Islet precursor cell (in vitro differentiated cells): ENCODE results near the gene VTN.
A peak's percentile ranks its signal among the peaks of the same experiment; 100 is the strongest.

Source experiments
- DNase-seq: peaks from one replicate; pipeline ENCODE4 v3.0.0-alpha.2; 2018

Gene VTN

DNA sequence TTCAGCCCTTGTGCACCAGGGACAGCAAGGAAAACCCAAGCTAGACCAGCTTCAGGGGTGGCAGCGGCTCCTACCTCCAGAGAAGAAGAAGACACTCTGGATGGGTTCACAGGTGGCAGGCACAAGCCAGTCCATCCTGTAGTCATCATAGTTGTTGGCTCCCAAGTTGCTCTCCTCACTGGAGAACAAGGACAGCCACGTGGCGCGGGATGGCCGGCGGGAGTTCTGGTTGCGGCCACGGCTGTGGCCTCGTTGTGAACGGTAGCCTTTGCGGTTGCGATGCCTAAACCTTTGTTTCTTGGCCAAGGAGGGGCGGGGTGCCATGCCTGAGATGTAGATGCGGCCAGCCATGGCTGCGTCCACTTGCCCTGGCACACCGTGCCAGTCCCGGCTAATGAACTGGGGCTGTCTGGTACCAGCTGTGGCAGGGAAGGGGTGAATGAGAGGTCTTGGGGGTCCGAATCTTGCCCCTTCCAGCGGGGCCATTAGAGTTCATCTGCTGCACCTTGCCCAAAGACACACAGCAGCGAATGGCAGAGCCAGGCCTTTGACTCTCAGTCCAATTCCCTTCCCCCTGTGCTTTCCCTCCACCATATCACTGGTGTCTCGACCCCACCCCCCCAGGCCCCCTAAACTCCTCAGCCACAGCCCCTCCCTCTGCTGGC, 2.3 kb downstream of the VTN start:
- DNase-seq: peak; percentile 50

GRCh38 chr17:28366605-28367004, 3.5 kb downstream of the VTN start:
- peak; percentile 51 for DNase-seq

- no peak for DNase-seq
These were observed 4.6 kb downstream of the VTN start for GRCh38 chr17:28365487-28365886.

DNA sequence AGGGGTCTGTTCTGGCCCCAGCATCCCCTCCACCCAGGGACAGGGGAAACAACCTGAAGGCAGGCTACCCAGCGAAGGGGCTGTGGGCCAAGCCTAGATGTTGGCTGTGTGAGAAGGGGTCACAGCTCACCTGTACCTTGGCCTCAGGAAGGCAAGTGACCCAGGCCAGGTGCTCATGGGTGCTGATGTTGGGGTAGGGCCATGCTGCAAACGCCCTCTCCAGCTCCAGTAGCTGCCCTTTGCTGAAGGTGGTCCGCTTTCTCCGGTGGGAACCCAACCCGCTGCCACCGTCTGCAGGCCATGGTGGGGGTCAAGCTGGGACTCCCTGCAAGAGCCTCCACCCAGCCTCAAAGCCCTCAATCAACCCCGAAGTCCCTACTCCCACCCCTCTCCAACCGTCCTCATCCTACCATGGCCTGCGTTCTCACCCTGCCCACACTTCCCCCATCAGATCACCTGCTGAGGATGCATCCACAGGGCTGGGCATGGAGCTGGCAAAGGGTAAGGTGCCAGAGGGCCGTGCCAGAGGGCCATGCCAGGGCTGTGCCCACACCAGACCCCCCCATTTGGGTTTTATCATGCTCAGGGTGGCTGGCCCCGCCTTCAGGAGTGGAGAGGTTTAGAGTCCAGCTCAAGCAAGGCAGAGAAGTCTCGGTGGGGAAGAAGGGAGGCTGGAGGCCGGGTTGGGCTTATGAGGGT, 5.3 kb downstream of the VTN start, which contains the start of gene SEBOX:
TSS of gene SEBOX (minus strand) at position 535 of the 699 bp plus-strand sequence. CDS start at position 487, 48 bp downstream.
- peak; percentile 52 for DNase-seq

DNA sequence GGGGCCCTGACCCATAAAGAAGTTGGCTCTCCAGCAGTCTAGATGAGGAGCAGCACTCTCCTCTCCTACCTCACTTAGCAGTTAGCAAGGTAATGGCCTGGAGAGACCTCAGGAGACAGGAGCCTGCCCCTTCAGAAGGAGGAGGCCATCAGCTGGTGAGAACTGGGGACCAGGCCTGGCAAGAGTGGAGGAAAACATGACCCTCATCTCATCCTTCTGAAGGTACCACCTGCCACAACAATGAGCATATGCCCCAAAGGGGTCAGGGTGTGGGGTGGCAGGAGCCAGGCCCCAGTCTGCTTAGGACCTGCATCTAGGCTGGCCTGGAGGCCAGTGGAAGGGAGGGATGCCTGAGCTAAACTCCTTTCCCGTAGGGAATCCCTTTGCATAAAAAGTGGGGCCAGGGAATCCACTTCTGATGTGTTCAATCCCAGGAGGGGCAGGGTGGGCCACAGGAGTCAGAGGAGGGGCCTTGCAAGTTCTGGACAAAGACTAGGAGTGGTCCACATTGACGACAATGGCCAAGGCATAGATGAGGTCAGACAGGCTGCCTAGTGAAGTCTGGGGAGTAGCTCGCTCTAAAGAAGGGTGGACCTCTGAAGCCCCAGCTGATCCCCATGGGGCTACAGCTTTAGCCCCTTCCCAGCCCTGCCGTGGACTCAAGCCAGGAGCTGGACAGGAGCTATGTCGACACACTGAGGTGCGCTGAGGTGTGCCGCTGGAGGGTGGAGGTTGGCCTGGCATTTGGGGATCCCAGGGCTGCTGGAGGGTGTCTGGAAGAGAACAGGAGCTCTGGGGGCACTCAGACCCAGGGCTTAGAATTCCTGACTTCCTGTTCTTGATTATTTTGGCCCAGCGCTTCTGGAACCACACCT, 6.1 kb downstream of the VTN start:
- peak; percentile 51 for DNase-seq

GRCh38 chr17:28363186-28363585, 6.9 kb downstream of the VTN start:
- DNase-seq: no peak

DNA sequence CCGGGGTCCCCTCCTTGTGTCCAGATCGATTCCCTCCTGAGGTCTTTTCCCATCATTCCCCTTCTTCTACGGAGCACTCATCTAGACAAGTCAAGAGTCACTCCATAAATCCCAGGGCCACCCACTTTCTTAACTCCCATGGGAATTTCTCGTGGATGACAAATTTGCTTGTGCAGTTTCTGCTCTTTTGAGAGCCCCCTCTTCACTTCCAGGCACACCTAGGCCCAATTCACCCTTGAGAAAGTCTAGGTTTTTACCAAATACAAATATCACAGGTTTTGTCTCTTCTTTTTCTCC, 12.3 kb downstream of the VTN start:
- DNase-seq: no peak

- DNase-seq: peak; percentile 99
These were observed 12.8 kb downstream of the VTN start, which contains the start of gene POLDIP2 for GRCh38 chr17:28357061-28357900. TSS of gene POLDIP2 (minus strand) at chr17:28357527. CDS start at chr17:28357448, 79 bp downstream.

DNA sequence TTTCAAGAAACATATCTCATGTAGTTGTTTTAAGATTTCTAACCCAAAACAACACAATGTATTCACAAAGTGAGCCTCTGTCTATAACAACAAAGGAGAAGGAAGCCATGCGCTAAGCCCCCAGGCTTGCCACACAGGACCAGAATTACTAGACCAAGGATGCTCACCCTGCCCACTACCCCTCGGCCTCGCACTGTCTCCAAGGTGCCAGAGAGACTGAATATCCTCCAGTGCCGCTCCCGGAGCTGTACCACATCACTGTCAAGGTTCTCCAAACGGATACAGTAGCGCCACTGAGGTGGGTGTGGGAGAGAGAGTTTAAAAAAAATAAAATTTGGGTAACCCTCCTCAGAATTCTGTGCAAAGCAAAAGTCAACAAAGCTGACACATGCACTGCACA, 19.8 kb downstream of the VTN start:
- DNase-seq: no peak

DNA sequence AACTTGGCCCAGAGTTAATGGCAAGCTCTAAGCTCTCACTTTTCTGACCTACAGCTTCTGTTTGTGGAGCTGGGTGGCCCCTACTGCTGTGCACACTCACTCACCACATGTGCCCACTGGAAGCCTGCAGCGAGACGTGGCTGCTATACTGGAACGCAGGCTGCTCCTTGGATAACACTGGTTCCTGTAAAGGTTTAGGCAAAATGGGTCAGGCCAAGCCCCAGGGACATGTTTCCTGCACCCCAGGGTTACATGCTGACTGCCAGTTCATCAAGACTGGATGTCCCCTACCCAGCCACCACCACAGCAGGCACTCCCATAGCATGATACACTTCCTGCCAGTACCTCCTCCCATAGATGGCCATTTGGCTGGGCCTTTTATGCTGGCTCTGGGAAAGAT, 21.1 kb downstream of the VTN start:
- peak; percentile 52 for DNase-seq

- DNase-seq: peak; percentile 87
These were observed 22.7 kb downstream of the VTN start for GRCh38 chr17:28347261-28347891.

DNA sequence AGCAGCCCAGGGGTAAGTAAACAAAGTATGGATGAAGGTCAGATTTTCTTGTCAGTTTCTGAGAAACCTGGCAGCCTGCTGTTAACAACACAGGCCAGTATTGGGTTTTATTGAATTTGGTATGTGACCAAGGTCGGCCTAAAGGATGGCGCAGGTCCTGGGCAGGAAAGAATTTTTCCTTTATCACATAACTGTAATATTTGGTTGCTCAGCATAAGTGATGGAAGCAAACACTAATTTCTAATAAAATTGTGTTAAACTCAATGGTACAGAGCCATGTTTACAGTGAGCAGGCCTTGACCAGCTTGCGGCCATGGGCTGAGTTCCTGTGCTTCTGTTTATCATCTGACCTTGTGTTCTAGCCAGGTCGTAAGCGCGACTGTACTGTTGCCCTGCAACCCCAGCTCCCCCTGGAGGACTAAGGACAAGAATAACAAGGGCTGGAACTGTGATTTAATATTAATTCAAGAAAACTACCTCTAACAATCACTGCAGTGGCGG, 23.3 kb downstream of the VTN start:
- DNase-seq: peak; percentile 74

DNA sequence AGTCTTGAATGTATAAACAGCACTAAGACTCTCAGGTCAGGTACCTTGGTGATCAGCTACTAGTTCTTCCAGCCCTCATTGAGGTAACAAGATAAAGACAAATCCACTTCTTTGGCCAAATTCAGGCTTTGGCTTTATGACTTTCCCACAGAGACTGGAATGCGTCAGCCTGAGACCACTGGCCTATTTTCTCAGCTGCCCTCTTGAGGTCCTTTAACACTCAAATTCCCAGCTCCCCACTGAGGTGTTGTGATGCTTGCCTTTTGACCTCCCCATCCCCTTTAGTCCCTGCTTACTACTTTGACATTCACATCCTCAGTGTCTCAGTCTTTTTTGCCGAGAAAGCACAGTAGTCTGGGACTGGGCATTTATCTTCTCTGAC, 23.9 kb downstream of the VTN start:
- peak; percentile 45 for DNase-seq

GRCh38 chr17:28345419-28346198, 24.5 kb downstream of the VTN start:
- peak; percentile 53 for DNase-seq

GRCh38 chr17:28344435-28344901, 25.6 kb downstream of the VTN start:
- DNase-seq: peak; percentile 56

GRCh38 chr17:28344011-28344410, 26.1 kb downstream of the VTN start:
- DNase-seq: no peak

GRCh38 chr17:28343491-28343932, 26.6 kb downstream of the VTN start:
- DNase-seq: peak; percentile 49

DNA sequence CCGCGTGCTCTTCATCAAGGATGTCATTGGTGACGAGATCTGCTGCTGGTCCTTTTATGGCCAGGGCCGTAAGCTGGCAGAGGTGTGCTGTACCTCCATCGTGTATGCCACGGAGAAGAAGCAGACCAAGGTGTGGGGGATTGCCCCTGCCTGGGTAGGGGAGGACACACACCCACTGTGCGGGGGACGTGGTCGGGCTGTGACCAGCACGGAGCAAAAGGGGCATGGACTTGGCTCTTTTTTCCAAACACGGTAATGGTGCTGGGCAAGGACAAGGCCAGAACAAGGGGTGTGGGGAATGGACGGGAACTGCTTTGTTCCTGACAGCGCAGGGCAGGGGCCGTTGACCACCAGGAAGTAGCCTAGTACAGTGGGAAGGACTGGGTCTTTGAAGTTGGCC, 27.8 kb downstream of the VTN start:
- peak; percentile 39 for DNase-seq

DNA sequence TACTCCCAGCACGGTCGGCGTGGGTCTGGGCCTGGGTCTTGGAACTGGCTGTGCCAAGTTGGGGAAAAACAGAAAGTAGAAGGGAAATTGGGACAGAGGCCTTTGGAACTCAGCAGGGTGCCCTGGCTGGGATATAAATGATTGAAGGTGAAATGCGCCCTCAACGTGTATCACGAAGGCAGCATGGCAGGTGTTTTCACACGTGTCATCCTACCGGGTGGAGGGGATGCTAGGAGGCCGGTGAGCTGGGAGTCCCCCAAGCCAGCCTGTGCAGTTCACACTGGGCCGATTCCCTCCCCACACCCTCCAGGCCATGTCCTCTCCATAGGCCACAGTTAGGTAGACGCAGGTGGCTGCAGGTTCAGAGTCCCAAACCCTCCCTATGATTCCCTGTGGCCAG, 28.6 kb downstream of the VTN start:
- no peak for DNase-seq

DNA sequence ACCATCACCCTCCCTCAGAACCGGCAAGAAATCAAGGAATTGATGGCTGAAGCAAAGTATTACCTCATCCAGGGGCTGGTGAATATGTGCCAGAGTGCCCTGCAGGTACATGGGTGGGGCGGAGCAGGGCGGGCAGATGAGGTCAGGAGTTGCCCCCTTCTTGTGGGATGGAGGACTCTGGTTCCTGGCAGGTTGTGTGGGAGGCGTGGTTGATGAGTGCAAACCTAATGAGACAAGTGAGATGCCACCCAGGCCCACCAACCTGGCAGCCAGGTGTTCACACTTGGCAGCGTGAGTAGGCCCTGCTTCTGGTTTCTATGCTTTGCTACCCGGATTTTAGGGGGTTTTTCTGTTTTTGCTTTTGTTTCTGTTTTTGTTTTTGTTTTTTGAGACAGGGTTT, 29.7 kb downstream of the VTN start:
- DNase-seq: no peak

DNA sequence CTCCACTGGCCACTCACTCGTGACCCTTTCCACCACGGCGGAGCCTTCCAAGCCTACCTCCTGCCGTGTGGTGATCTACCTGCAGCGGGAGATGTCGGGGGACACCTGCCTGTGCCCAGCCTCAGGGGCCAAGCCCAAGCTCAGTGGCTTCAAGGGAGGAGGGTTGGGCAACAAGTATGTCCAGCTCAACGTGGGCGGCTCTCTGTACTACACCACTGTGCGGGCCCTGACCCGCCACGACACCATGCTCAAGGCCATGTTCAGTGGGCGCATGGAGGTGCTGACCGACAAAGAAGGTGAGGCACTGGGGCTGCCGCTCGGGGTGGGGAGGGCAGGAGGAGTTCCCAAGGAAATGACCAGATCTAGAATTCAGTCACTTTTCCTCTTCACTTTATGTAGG, 30.7 kb downstream of the VTN start:
- no peak for DNase-seq
